Karpas-422 (cell line): ENCODE data around the gene KRT9. TPM values are rescaled to one million over a fixed set of nuclear protein-coding genes. Genes with fewer than 3 reads are reported as not detected.
"Not testable (repeated sequence)": the region's sequence is repeated elsewhere in the genome, so short reads cannot be mapped to it uniquely, and the experiment has no call there.

ENCODE experiments used
- DNase-seq: peaks from one replicate; pipeline ENCODE4 v3.0.0-alpha.2; 2015
- H2AFZ ChIP-seq: fragments of 200-600 bp; sonication (generic); 2 replicates; pipeline ENCODE4 v1.6.1; 2014; ENCODE audit warnings: antibody characterized with exemption, low read length, mixed read lengths
- H3K27ac ChIP-seq: fragments of 200-600 bp; sonication (generic); 2 replicates; pipeline ENCODE4 v1.5.1; 2014; ENCODE audit warnings: mild to moderate bottlenecking, low read length, moderate library complexity
- H3K27me3 ChIP-seq: fragments of 200-600 bp; sonication (generic); 2 replicates; pipeline ENCODE4 v1.6.1; 2014; ENCODE audit warnings: low read length, mixed read lengths
- H3K36me3 ChIP-seq: fragments of 200-600 bp; sonication (generic); 2 replicates; pipeline ENCODE4 v1.6.1; 2014; ENCODE audit warnings: low read length, mixed read lengths; ENCODE audit not compliant: insufficient read depth
- H3K4me1 ChIP-seq: fragments of 200-600 bp; sonication (generic); 2 replicates; pipeline ENCODE4 v1.6.1; 2014; ENCODE audit warnings: mild to moderate bottlenecking, low read length, mixed read lengths
- H3K4me2 ChIP-seq: fragments of 200-600 bp; sonication (generic); 2 replicates; pipeline ENCODE4 v1.6.1; 2014; ENCODE audit warnings: low read length, low read depth, mild to moderate bottlenecking; ENCODE audit not compliant: poor library complexity, severe bottlenecking
- H3K4me3 ChIP-seq: fragments of 200-600 bp; sonication (generic); 2 replicates; pipeline ENCODE4 v1.5.1; 2014; ENCODE audit warnings: mild to moderate bottlenecking, antibody characterized with exemption, low read length, mixed read lengths
- H3K79me2 ChIP-seq: fragments of 200-600 bp; sonication (generic); 2 replicates; pipeline ENCODE4 v1.6.1; 2014; ENCODE audit warnings: mild to moderate bottlenecking, low read length, mixed read lengths
- H3K9ac ChIP-seq: fragments of 200-600 bp; sonication (generic); 2 replicates; pipeline ENCODE4 v1.6.0; 2014; ENCODE audit warnings: low read length
- H3K9me2 ChIP-seq: fragments of 200-600 bp; sonication (generic), shearing (Covaris generic); replicated peaks from 2 replicates; pipeline ENCODE4 v1.6.0; 2014; ENCODE audit warnings: mild to moderate bottlenecking, low read length, moderate library complexity; ENCODE audit not compliant: insufficient read depth
- H3K9me3 ChIP-seq: fragments of 300-700, 200-600 bp; sonication (generic); 2 replicates; pipeline ENCODE4 v1.6.1; 2014; ENCODE audit warnings: low read length, mixed read lengths
- H4K20me1 ChIP-seq: fragments of 200-600 bp; sonication (generic); 2 replicates; pipeline ENCODE4 v1.6.1; 2014; ENCODE audit warnings: mild to moderate bottlenecking, antibody characterized with exemption, low read length, low read depth; ENCODE audit not compliant: insufficient read depth
- total RNA-seq: library from RNA; depleted of rRNA; stranded (reverse); fragments of >200 nt; shearing (Covaris generic); gene quantifications from 2 replicates; pipeline ENCODE4 v1.2.3, GENCODE V29; 2014; ENCODE audit warnings: low replicate concordance

KRT9 gene
- total RNA-seq, 1 experiment from 2014 or later: not detected

- no peak overlapping the region for H3K4me3 ChIP-seq
- H3K4me1 ChIP-seq: peaks cover 3% of the 10 kb centered on the region; the same call in 1 of the 2 replicates
- H3K9ac ChIP-seq: no peak overlapping the region
- DNase-seq: peak; percentile 88
- no peak overlapping the region for H3K27ac ChIP-seq
- no peaks in the 10 kb centered on the region for H3K9me2 ChIP-seq
- peaks cover 3% of the 10 kb centered on the region; the same call in 1 of the 2 replicates for H4K20me1 ChIP-seq
- H3K9me3 ChIP-seq: no peaks in the 10 kb centered on the region
- no peaks in the 10 kb centered on the region for H3K36me3 ChIP-seq
- H2AFZ ChIP-seq: no peak overlapping the region
- no peaks in the 10 kb centered on the region for H3K27me3 ChIP-seq
- H3K4me2 ChIP-seq: no peak overlapping the region
- no peaks in the 10 kb centered on the region for H3K79me2 ChIP-seq
Measured at GRCh38 chr17:41548844-41549595, 22.8 kb downstream of the KRT9 start.

GRCh38 chr17:41547921-41548843 lies 23.7 kb downstream of the KRT9 start:
- Histone ChIP-seq H3K4me1 (peaks cover 3% of the 10 kb centered on the region; the same call in 1 of the 2 replicates), H3K9me3 (no peaks in the 10 kb centered on the region), H3K4me2 (no peak overlapping the region), H3K4me3 (no peak overlapping the region), H3K9me2 (no peaks in the 10 kb centered on the region), H3K27ac (no peak overlapping the region), H2AFZ (no peak overlapping the region), H3K27me3 (no peaks in the 10 kb centered on the region), H3K79me2 (no peaks in the 10 kb centered on the region), H3K9ac (no peak overlapping the region), H4K20me1 (peaks cover 3% of the 10 kb centered on the region; the same call in 1 of the 2 replicates), H3K36me3 (no peaks in the 10 kb centered on the region)
- no peak for DNase-seq

- Histone ChIP-seq H3K9me3 (no peaks in the 10 kb centered on the region), H3K27ac (no peak overlapping the region), H2AFZ (no peak overlapping the region), H3K4me2 (no peak overlapping the region), H3K9me2 (no peaks in the 10 kb centered on the region), H3K79me2 (no peaks in the 10 kb centered on the region), H3K27me3 (no peaks in the 10 kb centered on the region), H3K36me3 (no peaks in the 10 kb centered on the region), H3K4me3 (no peak overlapping the region), H3K9ac (no peak overlapping the region), H3K4me1 (peaks cover 9% of the 10 kb centered on the region), H4K20me1 (peaks cover 3% of the 10 kb centered on the region; the same call in 1 of the 2 replicates)
- no peak for DNase-seq
Measured at GRCh38 chr17:41547378-41547841, 24.4 kb downstream of the KRT9 start.

GRCh38 chr17:41546819-41547218 lies 25.0 kb downstream of the KRT9 start:
- DNase-seq: no peak
- Histone ChIP-seq H3K4me1 (peaks cover 13% of the 10 kb centered on the region), H3K4me2 (no peak overlapping the region), H3K9me3 (no peaks in the 10 kb centered on the region), H3K27ac (no peak overlapping the region), H3K9ac (no peak overlapping the region), H3K36me3 (no peaks in the 10 kb centered on the region), H3K9me2 (no peaks in the 10 kb centered on the region), H3K79me2 (no peaks in the 10 kb centered on the region), H2AFZ (no peak overlapping the region), H4K20me1 (peaks cover 3% of the 10 kb centered on the region; the same call in 1 of the 2 replicates), H3K27me3 (no peaks in the 10 kb centered on the region), H3K4me3 (no peak overlapping the region)

GRCh38 chr17:41545829-41546410 lies 25.9 kb downstream of the KRT9 start:
- no peaks in the 10 kb centered on the region for H3K27me3 ChIP-seq
- H2AFZ ChIP-seq: no peak overlapping the region
- no peaks in the 10 kb centered on the region for H3K9me3 ChIP-seq
- no peak overlapping the region for H3K9ac ChIP-seq
- H3K36me3 ChIP-seq: no peaks in the 10 kb centered on the region
- no peaks in the 10 kb centered on the region for H3K9me2 ChIP-seq
- no peaks in the 10 kb centered on the region for H3K79me2 ChIP-seq
- peaks cover 3% of the 10 kb centered on the region; the same call in 1 of the 2 replicates for H4K20me1 ChIP-seq
- H3K4me1 ChIP-seq: peaks cover 13% of the 10 kb centered on the region
- no peak overlapping the region for H3K4me3 ChIP-seq
- DNase-seq: no peak
- H3K4me2 ChIP-seq: no peak overlapping the region
- H3K27ac ChIP-seq: no peak overlapping the region

GRCh38 chr17:41544935-41545334 lies 26.9 kb downstream of the KRT9 start:
- no peaks in the 10 kb centered on the region for H3K9me3 ChIP-seq
- peaks cover 13% of the 10 kb centered on the region for H3K4me1 ChIP-seq
- no peak overlapping the region for H2AFZ ChIP-seq
- DNase-seq: no peak
- no peaks in the 10 kb centered on the region for H3K27me3 ChIP-seq
- H4K20me1 ChIP-seq: peaks cover 3% of the 10 kb centered on the region; the same call in 1 of the 2 replicates
- H3K4me3 ChIP-seq: no peak overlapping the region
- no peaks in the 10 kb centered on the region for H3K36me3 ChIP-seq
- H3K9me2 ChIP-seq: no peaks in the 10 kb centered on the region
- no peak overlapping the region for H3K9ac ChIP-seq
- H3K4me2 ChIP-seq: no peak overlapping the region
- no peak overlapping the region for H3K27ac ChIP-seq
- no peaks in the 10 kb centered on the region for H3K79me2 ChIP-seq

GRCh38 chr17:41544491-41544892 lies 27.4 kb downstream of the KRT9 start:
- H2AFZ ChIP-seq: no peak overlapping the region
- H3K36me3 ChIP-seq: no peaks in the 10 kb centered on the region
- H4K20me1 ChIP-seq: peaks cover 3% of the 10 kb centered on the region; the same call in 1 of the 2 replicates
- no peaks in the 10 kb centered on the region for H3K9me3 ChIP-seq
- H3K4me2 ChIP-seq: no peak overlapping the region
- no peaks in the 10 kb centered on the region for H3K9me2 ChIP-seq
- H3K27me3 ChIP-seq: no peaks in the 10 kb centered on the region
- H3K4me3 ChIP-seq: no peak overlapping the region
- H3K4me1 ChIP-seq: peaks cover 13% of the 10 kb centered on the region
- no peaks in the 10 kb centered on the region for H3K79me2 ChIP-seq
- no peak overlapping the region for H3K27ac ChIP-seq
- DNase-seq: no peak
- no peak overlapping the region for H3K9ac ChIP-seq

GRCh38 chr17:41542786-41543185 lies 29.1 kb downstream of the KRT9 start:
- not testable (repeated sequence) for H3K4me3 ChIP-seq, H2AFZ ChIP-seq, H3K36me3 ChIP-seq, H4K20me1 ChIP-seq, H3K27me3 ChIP-seq, H3K27ac ChIP-seq, H3K79me2 ChIP-seq, H3K9me3 ChIP-seq, H3K4me1 ChIP-seq, H3K9ac ChIP-seq, H3K9me2 ChIP-seq
- peak overlapping the region; percentile 26 for H3K4me2 ChIP-seq
- peak; percentile 49 for DNase-seq
